GM23338 (cell line): ENCODE measurements around the gene RRP12. TPM values are rescaled to one million over a fixed set of nuclear protein-coding genes. Genes with fewer than 3 reads are reported as not detected.
"Not testable (repeated sequence)": the region's sequence is repeated elsewhere in the genome, so short reads cannot be mapped to it uniquely, and the experiment has no call there.

Experiments used
- ATAC-seq: fragments of 200-7000 bp; cut with Tn5 transposase; 3 replicates; pipeline ENCODE4 v1.9.1; 2020
- DNase-seq: peaks from one replicate; pipeline ENCODE4 v3.0.0-alpha.2; 2015; ENCODE audit warnings: low spot score
- H2AFZ ChIP-seq: fragments of 200-600 bp; sonication (generic); 2 replicates; pipeline ENCODE4 v1.8.0; 2016; ENCODE audit warnings: antibody characterized with exemption, mild to moderate bottlenecking, moderate library complexity
- H3F3A ChIP-seq: fragments of 200-600 bp; sonication (generic); replicated peaks from 2 replicates; pipeline ENCODE4 v1.8.0; 2017; ENCODE audit warnings: antibody characterized with exemption, mixed run types, low read depth
- H3K27ac ChIP-seq: fragments of 200-600 bp; sonication (generic); 2 replicates; pipeline ENCODE4 v1.6.1; 2016; ENCODE audit warnings: low read depth
- H3K27me3 ChIP-seq: fragments of 200-600 bp; sonication (generic); 2 replicates; pipeline ENCODE4 v1.8.0; 2016; ENCODE audit warnings: mild to moderate bottlenecking, mixed run types, moderate library complexity; ENCODE audit not compliant: insufficient read depth
- H3K36me3 ChIP-seq: fragments of 200-600 bp; sonication (generic); 2 replicates; pipeline ENCODE4 v1.8.0; 2016; ENCODE audit warnings: mild to moderate bottlenecking; ENCODE audit not compliant: insufficient read depth
- H3K4me1 ChIP-seq: fragments of 200-600 bp; sonication (generic); 2 replicates; pipeline ENCODE4 v1.8.0; 2016; ENCODE audit warnings: mild to moderate bottlenecking, moderate library complexity; ENCODE audit not compliant: insufficient read depth
- H3K4me2 ChIP-seq: fragments of 200-600 bp; sonication (generic); 2 replicates; pipeline ENCODE4 v1.7.1; 2017; ENCODE audit warnings: mixed run types
- H3K4me3 ChIP-seq: fragments of 200-600 bp; sonication (generic); 2 replicates; pipeline ENCODE4 v1.6.1; 2016; ENCODE audit warnings: mixed run types
- H3K79me2 ChIP-seq: fragments of 200-600 bp; sonication (generic); replicated peaks from 2 replicates; pipeline ENCODE4 v1.8.0; 2017; ENCODE audit warnings: mild to moderate bottlenecking; ENCODE audit not compliant: insufficient read depth
- H3K9me2 ChIP-seq: fragments of 200-600 bp; sonication (generic); 2 replicates; pipeline ENCODE4 v1.8.0; 2017; ENCODE audit not compliant: insufficient read depth
- H4K20me1 ChIP-seq: fragments of 200-600 bp; sonication (generic); replicated peaks from 2 replicates; pipeline ENCODE4 v1.8.0; 2017; ENCODE audit warnings: mild to moderate bottlenecking; ENCODE audit not compliant: insufficient read depth
- H3K27ac Mint-ChIP-seq: 2 replicates; pipeline ENCODE4 v1.8.0; 2020; ENCODE audit warnings: inconsistent platforms, mild to moderate bottlenecking, moderate library complexity, mixed read lengths
- H3K27me3 Mint-ChIP-seq: 3 replicates; pipeline ENCODE4 v1.8.0; 2022; ENCODE audit warnings: low read depth, mild to moderate bottlenecking, moderate library complexity, mixed read lengths, inconsistent platforms; ENCODE audit not compliant: insufficient read depth, poor library complexity
- H3K36me3 Mint-ChIP-seq: 3 replicates; pipeline ENCODE4 v1.8.0; 2021; ENCODE audit warnings: low read depth, mild to moderate bottlenecking, inconsistent platforms, moderate library complexity, mixed read lengths
- H3K4me1 Mint-ChIP-seq: 3 replicates; pipeline ENCODE4 v1.8.0; 2020; ENCODE audit warnings: mild to moderate bottlenecking, inconsistent platforms, mixed read lengths
- H3K4me3 Mint-ChIP-seq: 3 replicates; pipeline ENCODE4 v1.8.0; 2021; ENCODE audit warnings: moderate library complexity, mild to moderate bottlenecking, inconsistent platforms, mixed read lengths
- H3K9me3 Mint-ChIP-seq: 3 replicates; pipeline ENCODE4 v1.8.0; 2020; ENCODE audit warnings: moderate library complexity, mild to moderate bottlenecking, inconsistent platforms, mixed read lengths
- NANOG ChIP-seq: IDR thresholded peaks from 2 replicates; pipeline ENCODE4 v1.6.1; 2016; ENCODE audit warnings: antibody characterized with exemption, borderline replicate concordance
- POLR2AphosphoS5 ChIP-seq: IDR thresholded peaks from 2 replicates; pipeline ENCODE4 v1.6.1; 2016; ENCODE audit warnings: antibody characterized with exemption, low read depth
- REST ChIP-seq: IDR thresholded peaks from one replicate; pipeline ENCODE4 v1.6.1; 2018; ENCODE audit warnings: antibody characterized with exemption; ENCODE audit not compliant: unreplicated experiment
- ZNF114 ChIP-seq: fragments of 250-450 bp; sonication (Bioruptor Pico); IDR thresholded peaks from 2 replicates; pipeline ENCODE4 v1.5.0; 2020; ENCODE audit warnings: mild to moderate bottlenecking, moderate library complexity
- polyA plus RNA-seq: library from polyadenylated mRNA; unstranded; fragments of >200 nt; fragmentation: Nextera tagmentation; extraction: Ambion mirVana; gene quantifications from 2 replicates; pipeline ENCODE4 v1.2.1, GENCODE V29; 2016
- total RNA-seq: library from RNA; depleted of rRNA; stranded (reverse); fragments of >200 nt; shearing (Covaris generic); gene quantifications from 2 replicates; pipeline ENCODE4 v1.2.3, GENCODE V29; 2014
- TF ChIP-seq, protein P1 (sequence below), 2 experiments: fragments of 200-600 bp in 1 of 2; sonication (generic) in 1 of 2; conservative IDR thresholded peaks; 2 replicates each; pipeline versions ENCODE4 v1.5.1 to v1.6.1; 2016 to 2017; ENCODE audit warnings: antibody characterized with exemption in 2 of 2, low read depth in 2 of 2, mild to moderate bottlenecking in 2 of 2, moderate library complexity in 1 of 2

The RRP12 gene
- total and polyA plus RNA-seq, 2 experiments from 2014 or later = 53.4 to 62.6 TPM

GRCh38 chr10:97349752-97350513 lies 51.2 kb downstream of the RRP12 start (continued):
- no peak for TF ChIP-seq REST
- no peak for TF ChIP-seq NANOG
- no peak for TF ChIP-seq ZNF114 (CRISPR knock-in tag)
- TF ChIP-seq, protein P1, sequence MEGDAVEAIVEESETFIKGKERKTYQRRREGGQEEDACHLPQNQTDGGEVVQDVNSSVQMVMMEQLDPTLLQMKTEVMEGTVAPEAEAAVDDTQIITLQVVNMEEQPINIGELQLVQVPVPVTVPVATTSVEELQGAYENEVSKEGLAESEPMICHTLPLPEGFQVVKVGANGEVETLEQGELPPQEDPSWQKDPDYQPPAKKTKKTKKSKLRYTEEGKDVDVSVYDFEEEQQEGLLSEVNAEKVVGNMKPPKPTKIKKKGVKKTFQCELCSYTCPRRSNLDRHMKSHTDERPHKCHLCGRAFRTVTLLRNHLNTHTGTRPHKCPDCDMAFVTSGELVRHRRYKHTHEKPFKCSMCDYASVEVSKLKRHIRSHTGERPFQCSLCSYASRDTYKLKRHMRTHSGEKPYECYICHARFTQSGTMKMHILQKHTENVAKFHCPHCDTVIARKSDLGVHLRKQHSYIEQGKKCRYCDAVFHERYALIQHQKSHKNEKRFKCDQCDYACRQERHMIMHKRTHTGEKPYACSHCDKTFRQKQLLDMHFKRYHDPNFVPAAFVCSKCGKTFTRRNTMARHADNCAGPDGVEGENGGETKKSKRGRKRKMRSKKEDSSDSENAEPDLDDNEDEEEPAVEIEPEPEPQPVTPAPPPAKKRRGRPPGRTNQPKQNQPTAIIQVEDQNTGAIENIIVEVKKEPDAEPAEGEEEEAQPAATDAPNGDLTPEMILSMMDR (conservative IDR thresholded peaks at IDR 0.05; ENCODE audit: low read depth in 2 of 2) = no peak
- no peak; the same call in 1 of the 2 replicates for TF ChIP-seq POLR2AphosphoS5

DNA sequence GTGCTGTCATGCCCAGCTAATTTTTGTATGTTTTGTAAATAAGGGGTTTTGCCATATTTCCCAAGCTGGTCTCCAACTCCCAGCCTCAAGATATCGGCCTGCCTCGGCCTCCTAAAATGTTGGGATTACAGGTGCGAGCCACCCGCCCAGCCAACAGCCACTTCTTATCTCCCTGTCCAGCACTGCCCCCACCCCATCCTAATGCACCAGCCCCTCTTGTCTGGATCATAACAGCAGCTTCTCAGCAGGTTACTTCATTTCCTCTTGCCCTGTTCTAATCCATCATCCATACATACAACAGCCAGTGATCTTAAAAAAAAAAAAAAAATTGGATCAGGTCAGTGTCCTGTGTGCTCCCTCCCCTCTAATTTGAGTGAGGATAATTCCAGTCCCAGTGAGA lies 53.8 kb downstream of the RRP12 start:
- no peaks in the 10 kb centered on the region for H3K79me2 ChIP-seq
- ATAC-seq (no peak), DNase-seq (no peak)
- Mint-ChIP-seq H3K4me3 (no peak overlapping the region), H3K27ac (peak overlapping the region; percentile 60; the same call in 1 of the 2 replicates), H3K36me3 (peaks cover 6% of the 10 kb centered on the region), H3K4me1 (peaks cover 9% of the 10 kb centered on the region; the same call in 1 of the 3 replicates), H3K27me3 (peaks cover 7% of the 10 kb centered on the region), H3K9me3 (no peaks in the 10 kb centered on the region)
- peaks cover 7% of the 10 kb centered on the region; the same call in 1 of the 2 replicates for H3F3A ChIP-seq
- H2AFZ ChIP-seq = no peak overlapping the region
- no peaks in the 10 kb centered on the region for H3K27me3 ChIP-seq
- H3K27ac ChIP-seq = no peak overlapping the region
- no peak overlapping the region for H3K4me2 ChIP-seq
- H4K20me1 ChIP-seq = no peaks in the 10 kb centered on the region
- no peaks in the 10 kb centered on the region for H3K36me3 ChIP-seq
- no peak for TF ChIP-seq ZNF114 (CRISPR knock-in tag)
- no peaks in the 10 kb centered on the region for H3K9me2 ChIP-seq
- no peak overlapping the region for H3K4me3 ChIP-seq
- peaks cover 3% of the 10 kb centered on the region; the same call in 1 of the 2 replicates for H3K4me1 ChIP-seq

DNA sequence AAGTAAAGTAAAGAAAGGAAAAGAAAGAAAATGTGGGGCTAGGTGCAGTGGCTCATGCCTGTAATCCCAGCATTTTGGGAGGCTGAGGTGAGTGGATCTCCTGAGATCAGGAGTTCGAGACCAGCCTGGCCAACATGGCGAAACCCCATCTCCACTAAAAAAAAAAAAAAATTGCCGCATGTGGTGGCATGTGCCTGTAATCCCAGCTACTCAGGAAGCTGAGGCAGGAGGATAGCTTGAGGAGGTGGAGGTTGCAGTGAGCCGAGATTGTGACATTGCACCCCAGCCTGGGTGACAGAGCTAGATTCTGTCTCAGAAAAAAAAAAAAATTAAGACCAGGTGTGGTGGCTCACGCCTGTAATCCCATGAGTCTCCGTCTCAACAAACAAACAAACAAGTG lies 57.5 kb downstream of the RRP12 start:
- H3K9me2 ChIP-seq, H3K27me3 ChIP-seq, H3K27ac Mint-ChIP-seq, ATAC-seq, H3K36me3 Mint-ChIP-seq, H3K27ac ChIP-seq, H4K20me1 ChIP-seq, DNase-seq, H3K4me2 ChIP-seq, H3F3A ChIP-seq, H3K79me2 ChIP-seq, H3K4me3 Mint-ChIP-seq, H3K4me3 ChIP-seq, H3K9me3 Mint-ChIP-seq, H3K36me3 ChIP-seq, H2AFZ ChIP-seq: not testable (repeated sequence)
- H3K4me1 ChIP-seq = peaks cover 18% of the 10 kb centered on the region
- peaks cover 13% of the 10 kb centered on the region for H3K27me3 Mint-ChIP-seq
- H3K4me1 Mint-ChIP-seq = peaks cover 14% of the 10 kb centered on the region
